ENCODE measurements around the gene DBNDD1. TPM values are rescaled to one million over a fixed set of nuclear protein-coding genes. Genes with fewer than 3 reads are reported as not detected.
A peak's percentile ranks its signal among the peaks of the same experiment; 100 is the strongest.

Gene DBNDD1
- total RNA-seq, 6 experiments from 2014 or later, result 2.6 to 17.5 (median 7.6) TPM

- no peak overlapping the region for H3K27ac ChIP-seq
- H3K27me3 ChIP-seq, result no peaks in the 10 kb centered on the region
- WGBS (ENCODE audit: insufficient coverage, low coverage, low lambda C conversion rate, missing lambda C conversion rate), result 98% methylated on average over 5 of the region's 7 CpGs
- DNase-seq, result no peak
- TF ChIP-seq POLR2A (IDR thresholded peaks at IDR 0.05), result no peak
- no peak for TF ChIP-seq CTCF (IDR thresholded peaks at IDR 0.05)
- intact Hi-C loops (cut with DNase I), result no loop called here
- H3K36me3 ChIP-seq, result peaks cover 0 to 48% (median 20%) of the 10 kb centered on the region in 4 donors
- H3K4me1 ChIP-seq, result no peaks in the 10 kb centered on the region
- peak in 1 of 4 donors; percentile 34 for ATAC-seq
- H3K4me3 ChIP-seq, result no peak overlapping the region
- no peaks in the 10 kb centered on the region for H3K9me3 ChIP-seq
Measured at GRCh38 chr16:89987169-89987568, 32.1 kb downstream of the DBNDD1 start.

- no peaks in the 10 kb centered on the region for H3K9me3 ChIP-seq
- no peaks in the 10 kb centered on the region for H3K27me3 ChIP-seq
- H3K36me3 ChIP-seq, result peaks cover 0 to 49% (median 24%) of the 10 kb centered on the region in 4 donors
- TF ChIP-seq POLR2A (IDR thresholded peaks at IDR 0.05) (no peak), CTCF (IDR thresholded peaks at IDR 0.05) (no peak)
- WGBS (ENCODE audit: insufficient coverage, low coverage, low lambda C conversion rate, missing lambda C conversion rate), result 92% methylated on average over 6 of the region's 13 CpGs
- no peaks in the 10 kb centered on the region for H3K4me1 ChIP-seq
- ATAC-seq (no peak), DNase-seq (no peak)
- H3K27ac ChIP-seq, result no peak overlapping the region
- no peak overlapping the region for H3K4me3 ChIP-seq
- intact Hi-C loops (cut with DNase I), result no loop called here
Measured at GRCh38 chr16:89986600-89986999, 32.7 kb downstream of the DBNDD1 start.

- intact Hi-C loops (cut with DNase I), result no loop called here
- ATAC-seq, result no peak
Measured at GRCh38 chr16:89985219-89985618, 34.0 kb downstream of the DBNDD1 start.

GRCh38 chr16:89984216-89984615 lies 35.0 kb downstream of the DBNDD1 start:
- no peak for TF ChIP-seq CTCF (IDR thresholded peaks at IDR 0.05)
- H3K9me3 ChIP-seq, result no peaks in the 10 kb centered on the region
- 90% methylated on average over 4 of the region's 7 CpGs for WGBS (ENCODE audit: insufficient coverage, low coverage, low lambda C conversion rate, missing lambda C conversion rate)

More at GRCh38 chr16:89985219-89985618, 34.0 kb downstream of the DBNDD1 start:
- no peak for DNase-seq
- 89% methylated on average over 10 of the region's 10 CpGs for WGBS (ENCODE audit: insufficient coverage, low coverage, low lambda C conversion rate, missing lambda C conversion rate)
- Histone ChIP-seq H3K4me3 (no peak overlapping the region), H3K9me3 (no peaks in the 10 kb centered on the region), H3K27me3 (no peaks in the 10 kb centered on the region), H3K4me1 (no peaks in the 10 kb centered on the region), H3K27ac (no peak overlapping the region), H3K36me3 (peaks cover 0 to 61% (median 32%) of the 10 kb centered on the region in 4 donors)
- no peak for TF ChIP-seq CTCF (IDR thresholded peaks at IDR 0.05)
- no peak for TF ChIP-seq POLR2A (IDR thresholded peaks at IDR 0.05)

GRCh38 chr16:89983536-89983935 lies 35.7 kb downstream of the DBNDD1 start:
- TF ChIP-seq POLR2A (IDR thresholded peaks at IDR 0.05) (no peak), CTCF (IDR thresholded peaks at IDR 0.05) (no peak)
- peaks cover 0 to 68% (median 33%) of the 10 kb centered on the region in 4 donors for H3K36me3 ChIP-seq
- no peaks in the 10 kb centered on the region for H3K27me3 ChIP-seq
- no peaks in the 10 kb centered on the region for H3K9me3 ChIP-seq
- no peak overlapping the region for H3K27ac ChIP-seq
- 68% methylated on average over 6 of the region's 15 CpGs for WGBS (ENCODE audit: insufficient coverage, low coverage, low lambda C conversion rate, missing lambda C conversion rate)
- H3K4me3 ChIP-seq, result no peak overlapping the region
- intact Hi-C loops (cut with DNase I), result no loop called here
- DNase-seq (no peak), ATAC-seq (no peak)
- no peaks in the 10 kb centered on the region for H3K4me1 ChIP-seq

More at GRCh38 chr16:89984216-89984615, 35.0 kb downstream of the DBNDD1 start:
- intact Hi-C loops (cut with DNase I), result no loop called here
- no peaks in the 10 kb centered on the region for H3K27me3 ChIP-seq
- peaks cover 0 to 67% (median 33%) of the 10 kb centered on the region in 4 donors for H3K36me3 ChIP-seq
- H3K27ac ChIP-seq, result no peak overlapping the region
- H3K4me1 ChIP-seq, result no peaks in the 10 kb centered on the region
- H3K4me3 ChIP-seq, result no peak overlapping the region
- ATAC-seq (no peak), DNase-seq (no peak)
